ENCODE data around the gene TIPARP.

TIPARP gene

DNA sequence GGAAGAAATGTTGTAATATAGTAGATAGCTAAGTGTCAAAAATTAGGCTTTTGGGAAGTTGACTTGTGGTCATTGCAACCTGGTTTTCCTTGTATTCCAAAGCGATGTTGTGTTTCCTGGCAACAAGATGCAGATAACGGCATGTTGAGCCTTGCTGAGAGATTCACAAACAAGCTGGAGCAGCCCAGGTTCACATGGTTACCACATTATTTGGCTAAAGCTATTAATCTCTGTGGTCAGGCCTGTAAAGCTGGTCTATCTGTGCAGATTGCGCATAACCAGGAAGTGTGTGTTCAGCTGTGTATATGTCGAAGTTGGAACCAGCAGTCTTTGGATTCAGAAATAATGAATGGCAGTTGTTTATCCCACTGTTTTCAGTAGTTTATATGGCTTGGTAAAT lies 6.6 kb downstream of the TIPARP start:
- H3K27ac ChIP-seq (ENCODE audit: low read depth, low read length, poor library complexity, severe bottlenecking): peak overlapping the region; percentile 1
- H3K4me2 ChIP-seq (ENCODE audit: low read length): peak overlapping the region; percentile 49
- peaks cover 100% of the 10 kb centered on the region for H3K79me2 ChIP-seq (ENCODE audit: insufficient read depth, low read length)
- no peaks in the 10 kb centered on the region for H3F3A ChIP-seq (ENCODE audit: insufficient read depth, low read length)
- H3K4me3 ChIP-seq (ENCODE audit: low read depth, low read length, poor library complexity, severe bottlenecking): peak overlapping the region; percentile 26
- peaks cover 5% of the 10 kb centered on the region; the same call in 1 of the 2 replicates for H4K20me1 ChIP-seq (ENCODE audit: insufficient read depth, low read length)
- H3K4me1 ChIP-seq (ENCODE audit: insufficient read depth, low read length, severe bottlenecking): peaks cover 100% of the 10 kb centered on the region
- no peaks in the 10 kb centered on the region for H3K27me3 ChIP-seq (ENCODE audit: insufficient read depth, low read length)
- H3K36me3 ChIP-seq (ENCODE audit: insufficient read depth, low read length): peaks cover 65% of the 10 kb centered on the region
- no peak overlapping the region; the same call in 1 of the 2 replicates for H3K9ac ChIP-seq (ENCODE audit: low read length)
- no peaks in the 10 kb centered on the region for H3K9me2 ChIP-seq (ENCODE audit: low read depth, low read length)
- H3K9me3 ChIP-seq (ENCODE audit: low read length): no peaks in the 10 kb centered on the region
- H2AFZ ChIP-seq (ENCODE audit: low read length): no peak overlapping the region
- TF ChIP-seq, protein P1, sequence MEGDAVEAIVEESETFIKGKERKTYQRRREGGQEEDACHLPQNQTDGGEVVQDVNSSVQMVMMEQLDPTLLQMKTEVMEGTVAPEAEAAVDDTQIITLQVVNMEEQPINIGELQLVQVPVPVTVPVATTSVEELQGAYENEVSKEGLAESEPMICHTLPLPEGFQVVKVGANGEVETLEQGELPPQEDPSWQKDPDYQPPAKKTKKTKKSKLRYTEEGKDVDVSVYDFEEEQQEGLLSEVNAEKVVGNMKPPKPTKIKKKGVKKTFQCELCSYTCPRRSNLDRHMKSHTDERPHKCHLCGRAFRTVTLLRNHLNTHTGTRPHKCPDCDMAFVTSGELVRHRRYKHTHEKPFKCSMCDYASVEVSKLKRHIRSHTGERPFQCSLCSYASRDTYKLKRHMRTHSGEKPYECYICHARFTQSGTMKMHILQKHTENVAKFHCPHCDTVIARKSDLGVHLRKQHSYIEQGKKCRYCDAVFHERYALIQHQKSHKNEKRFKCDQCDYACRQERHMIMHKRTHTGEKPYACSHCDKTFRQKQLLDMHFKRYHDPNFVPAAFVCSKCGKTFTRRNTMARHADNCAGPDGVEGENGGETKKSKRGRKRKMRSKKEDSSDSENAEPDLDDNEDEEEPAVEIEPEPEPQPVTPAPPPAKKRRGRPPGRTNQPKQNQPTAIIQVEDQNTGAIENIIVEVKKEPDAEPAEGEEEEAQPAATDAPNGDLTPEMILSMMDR (IDR thresholded peaks at IDR 0.05; ENCODE audit: low read length): no peak
- TF ChIP-seq EZH2 (IDR thresholded peaks at IDR 0.05; ENCODE audit: borderline replicate concordance, low read length): no peak

DNA sequence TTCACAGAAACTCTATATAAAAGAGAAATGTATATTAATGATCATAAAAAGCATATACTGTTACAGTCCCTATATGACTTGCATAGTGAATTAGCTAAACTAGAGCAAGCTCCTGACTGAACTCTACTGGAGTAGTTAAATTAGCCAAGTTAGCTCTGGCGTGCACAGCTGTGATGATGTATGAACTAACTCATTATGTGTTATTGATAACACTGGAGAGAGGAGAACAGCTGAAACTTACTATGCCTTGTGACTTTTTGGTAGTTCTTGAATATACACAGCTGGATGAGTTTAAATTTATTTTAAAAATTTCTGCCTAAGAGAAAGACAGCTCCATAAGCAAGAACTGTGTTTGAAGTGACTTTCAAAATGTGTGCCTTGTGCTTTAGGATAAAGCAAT lies 8.1 kb downstream of the TIPARP start:
- H3K36me3 ChIP-seq (ENCODE audit: insufficient read depth, low read length): peaks cover 66% of the 10 kb centered on the region
- peaks cover 98% of the 10 kb centered on the region for H3K4me1 ChIP-seq (ENCODE audit: insufficient read depth, low read length, severe bottlenecking)
- H3K27me3 ChIP-seq (ENCODE audit: insufficient read depth, low read length): no peaks in the 10 kb centered on the region
- no peak overlapping the region for H2AFZ ChIP-seq (ENCODE audit: low read length)
- peaks cover 9% of the 10 kb centered on the region for H4K20me1 ChIP-seq (ENCODE audit: insufficient read depth, low read length)
- no peak overlapping the region for H3K4me3 ChIP-seq (ENCODE audit: low read depth, low read length, poor library complexity, severe bottlenecking)
- no peak overlapping the region; the same call in 1 of the 2 replicates for H3K4me2 ChIP-seq (ENCODE audit: low read length)
- no peaks in the 10 kb centered on the region for H3K9me3 ChIP-seq (ENCODE audit: low read length)
- no peaks in the 10 kb centered on the region for H3K9me2 ChIP-seq (ENCODE audit: low read depth, low read length)
- H3K27ac ChIP-seq (ENCODE audit: low read depth, low read length, poor library complexity, severe bottlenecking): no peak overlapping the region
- TF ChIP-seq EZH2 (IDR thresholded peaks at IDR 0.05; ENCODE audit: borderline replicate concordance, low read length): no peak
- TF ChIP-seq, protein P1 (IDR thresholded peaks at IDR 0.05; ENCODE audit: low read length): no peak
- H3K9ac ChIP-seq (ENCODE audit: low read length): no peak overlapping the region
- no peaks in the 10 kb centered on the region for H3F3A ChIP-seq (ENCODE audit: insufficient read depth, low read length)
- peaks cover 100% of the 10 kb centered on the region for H3K79me2 ChIP-seq (ENCODE audit: insufficient read depth, low read length)

GRCh38 chr3:156682963-156683362 lies 8.6 kb downstream of the TIPARP start:
- Histone ChIP-seq H3K27me3 (ENCODE audit: insufficient read depth, low read length) (no peaks in the 10 kb centered on the region), H3K9me3 (ENCODE audit: low read length) (no peaks in the 10 kb centered on the region), H3K79me2 (ENCODE audit: insufficient read depth, low read length) (peaks cover 100% of the 10 kb centered on the region), H3K9me2 (ENCODE audit: low read depth, low read length) (no peaks in the 10 kb centered on the region), H3F3A (ENCODE audit: insufficient read depth, low read length) (no peaks in the 10 kb centered on the region), H3K36me3 (ENCODE audit: insufficient read depth, low read length) (peaks cover 65% of the 10 kb centered on the region), H3K9ac (ENCODE audit: low read length) (no peak overlapping the region), H4K20me1 (ENCODE audit: insufficient read depth, low read length) (peaks cover 7% of the 10 kb centered on the region; the same call in 1 of the 2 replicates), H3K4me3 (ENCODE audit: low read depth, low read length, poor library complexity, severe bottlenecking) (no peak overlapping the region), H2AFZ (ENCODE audit: low read length) (no peak overlapping the region), H3K4me2 (ENCODE audit: low read length) (no peak overlapping the region), H3K27ac (ENCODE audit: low read depth, low read length, poor library complexity, severe bottlenecking) (no peak overlapping the region), H3K4me1 (ENCODE audit: insufficient read depth, low read length, severe bottlenecking) (peaks cover 94% of the 10 kb centered on the region)
- TF ChIP-seq, protein P1 (IDR thresholded peaks at IDR 0.05; ENCODE audit: low read length): no peak
- no peak for TF ChIP-seq EZH2 (IDR thresholded peaks at IDR 0.05; ENCODE audit: borderline replicate concordance, low read length)

All from OCI-LY1 (cell line).